CD4-positive, alpha-beta T cell treated with Interferon alpha-2 for 1 hour (primary cell): ENCODE results near the gene YAE1.
A peak's percentile ranks its signal among the peaks of the same experiment; 100 is the strongest.
"Not testable (repeated sequence)": the region's sequence is repeated elsewhere in the genome, so short reads cannot be mapped to it uniquely, and the experiment has no call there.

ENCODE experiments used
- DNase-seq, 2 donors: peaks; one replicate each; pipeline ENCODE4 v3.0.0-alpha.2; 2020 to 2022

The YAE1 gene, protein sequence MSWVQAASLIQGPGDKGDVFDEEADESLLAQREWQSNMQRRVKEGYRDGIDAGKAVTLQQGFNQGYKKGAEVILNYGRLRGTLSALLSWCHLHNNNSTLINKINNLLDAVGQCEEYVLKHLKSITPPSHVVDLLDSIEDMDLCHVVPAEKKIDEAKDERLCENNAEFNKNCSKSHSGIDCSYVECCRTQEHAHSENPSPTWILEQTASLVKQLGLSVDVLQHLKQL

DNA sequence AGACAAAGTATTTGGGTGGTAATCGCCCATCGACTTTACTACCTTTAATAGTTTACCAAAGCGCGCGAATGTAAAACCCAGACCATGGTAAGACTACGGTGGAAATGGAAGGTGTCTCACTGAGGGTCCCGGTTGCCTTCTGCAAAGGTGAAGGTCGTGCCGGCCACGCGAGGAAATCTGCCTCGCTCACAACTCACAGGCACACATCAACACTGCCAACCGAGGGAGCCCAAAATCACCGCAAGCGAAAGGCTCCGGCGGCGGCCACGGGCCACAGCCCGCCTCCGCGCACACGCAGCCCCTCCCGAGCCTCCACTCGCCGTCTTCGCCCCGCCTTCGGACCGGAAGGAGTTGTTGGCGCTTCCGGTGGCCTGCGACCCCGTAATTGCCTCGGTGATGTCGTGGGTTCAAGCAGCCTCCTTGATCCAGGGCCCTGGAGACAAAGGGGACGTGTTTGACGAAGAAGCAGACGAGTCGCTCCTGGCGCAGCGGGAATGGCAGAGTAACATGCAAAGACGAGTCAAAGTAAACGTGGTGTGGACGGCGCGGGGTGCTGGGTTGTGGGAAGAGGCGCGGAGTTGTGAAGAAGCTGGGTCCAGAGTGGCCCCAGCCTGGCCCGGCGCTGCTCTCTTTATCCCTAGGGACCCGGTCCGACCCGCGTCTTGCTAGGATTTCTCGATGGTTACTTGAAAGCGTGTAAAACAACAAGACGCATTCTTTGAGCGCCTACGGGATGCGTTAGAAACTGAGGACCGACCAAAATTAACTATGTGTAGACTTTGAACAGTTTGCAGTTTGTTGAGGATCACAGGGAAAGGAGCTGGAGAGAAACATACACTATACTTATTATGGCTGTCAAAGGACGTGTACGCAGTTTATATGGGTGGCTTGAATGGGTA is at the start of gene YAE1:
YAE1 (plus strand) TSS at position 382 of the 899 bp plus-strand sequence; CDS start at position 397, 15 bp downstream.
- peak; percentile 78 to 79 for DNase-seq

DNA sequence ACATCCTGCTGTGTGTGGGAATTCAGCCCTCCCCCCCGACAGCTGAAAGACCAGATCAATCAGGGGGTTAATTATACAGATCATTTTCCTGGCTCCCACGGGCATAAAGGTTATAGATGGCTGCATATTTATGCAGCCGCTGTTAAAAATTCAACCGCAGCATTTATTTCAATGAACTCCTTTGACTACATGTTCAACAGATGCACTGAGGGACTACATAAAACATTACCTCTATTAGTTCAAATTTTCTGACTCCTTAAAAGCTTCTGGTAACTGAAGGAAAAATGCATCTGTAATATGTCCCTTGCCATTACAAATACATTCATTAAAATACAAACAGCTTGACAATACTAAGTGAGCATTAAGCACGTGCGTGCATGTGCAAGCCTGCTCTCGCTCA is 49.7 kb upstream of the YAE1 start:
- DNase-seq = no peak

DNA sequence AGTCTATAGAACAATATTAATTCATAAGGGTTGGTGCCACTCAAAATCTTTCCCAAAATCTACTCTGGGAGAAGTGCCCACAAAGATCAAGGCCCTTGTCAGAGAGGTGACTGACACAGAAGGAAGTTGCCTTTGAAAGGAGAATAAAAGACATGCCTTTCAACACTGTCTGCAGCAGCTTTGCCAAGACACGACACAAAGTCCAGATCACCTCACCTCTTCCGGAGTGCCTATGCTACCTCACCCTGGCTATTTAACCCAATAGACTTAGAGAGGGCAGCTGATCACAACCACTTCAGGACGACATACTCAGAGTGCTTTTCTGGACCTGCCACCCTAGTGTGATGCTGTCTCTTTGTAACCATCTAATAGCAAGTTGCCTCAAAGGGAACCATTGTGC is 49.0 kb upstream of the YAE1 start:
- no peak for DNase-seq

DNA sequence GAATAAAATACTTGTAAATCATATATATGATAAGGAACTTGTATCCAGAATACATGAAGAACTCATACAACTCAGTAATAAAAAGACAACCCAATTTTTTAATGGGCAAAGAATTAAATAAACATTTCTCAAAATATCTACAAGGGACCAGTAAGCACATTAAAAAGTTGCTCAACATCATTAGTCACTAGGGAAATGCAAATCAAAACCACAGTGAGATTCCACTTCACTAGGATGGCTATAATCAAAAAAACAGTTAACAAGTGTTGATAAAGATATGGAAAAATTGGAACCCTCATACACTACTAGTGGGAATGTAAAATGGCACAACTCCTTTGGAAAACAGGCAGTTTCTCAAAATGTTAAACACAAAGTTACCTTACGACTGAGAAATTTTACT is 40.3 kb upstream of the YAE1 start:
- no peak for DNase-seq

DNA sequence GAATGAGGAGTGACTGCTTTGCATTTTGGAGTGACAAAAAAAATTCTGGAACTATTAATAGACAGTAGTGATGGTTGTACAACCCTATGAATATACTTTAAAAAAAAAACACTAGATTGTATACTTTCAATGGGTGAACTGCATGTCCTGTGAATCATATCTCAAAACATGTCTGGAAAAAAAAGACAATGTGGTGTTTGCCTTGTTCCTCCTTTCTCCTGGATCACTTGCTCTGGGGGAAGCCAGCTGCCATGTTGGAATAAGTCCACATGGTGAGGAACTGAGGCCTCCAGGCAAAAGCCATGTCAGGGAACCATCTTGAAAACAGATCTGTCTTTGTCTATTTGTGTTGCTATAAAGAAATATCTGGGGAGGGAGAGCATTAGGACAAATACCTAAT is 39.5 kb upstream of the YAE1 start:
- DNase-seq = no peak

DNA sequence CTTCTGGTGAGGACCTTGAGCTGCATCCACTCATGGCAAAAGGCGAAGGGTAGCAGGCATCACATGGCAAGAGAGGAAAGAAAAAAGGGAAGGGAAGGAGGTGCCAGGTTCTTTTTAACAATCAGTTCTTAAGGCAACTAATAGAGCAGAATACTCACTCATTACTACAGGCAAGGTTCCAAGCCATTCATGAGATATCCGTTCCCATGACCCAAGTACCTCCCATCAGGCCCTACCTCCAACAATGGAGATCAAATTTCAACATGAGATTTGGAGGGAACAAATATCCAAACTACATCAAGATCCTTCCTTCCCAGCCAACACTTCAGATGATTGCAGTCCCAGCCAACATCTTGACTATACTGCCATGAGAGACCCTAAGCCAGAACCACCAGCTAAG is 38.9 kb upstream of the YAE1 start:
- DNase-seq = no peak

DNA sequence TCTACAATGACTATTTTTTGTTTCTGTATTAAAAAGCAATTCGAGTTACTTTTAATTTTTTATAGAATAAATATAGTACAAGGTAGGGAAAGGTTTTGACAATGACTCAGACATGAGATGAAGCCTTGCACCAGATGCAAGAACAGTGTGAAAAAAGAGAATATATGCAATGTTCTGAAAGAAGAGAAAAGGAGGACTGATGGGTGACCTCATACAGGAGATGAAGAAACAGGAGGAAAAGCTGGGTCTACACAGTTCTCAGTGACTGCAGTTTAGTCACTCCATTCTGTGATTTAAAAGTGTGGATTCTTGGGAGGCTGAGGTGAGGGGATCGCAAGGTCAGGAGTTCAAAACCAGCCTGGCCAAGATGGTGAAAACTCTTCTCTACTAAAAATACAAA is 38.3 kb upstream of the YAE1 start:
- DNase-seq = no peak

DNA sequence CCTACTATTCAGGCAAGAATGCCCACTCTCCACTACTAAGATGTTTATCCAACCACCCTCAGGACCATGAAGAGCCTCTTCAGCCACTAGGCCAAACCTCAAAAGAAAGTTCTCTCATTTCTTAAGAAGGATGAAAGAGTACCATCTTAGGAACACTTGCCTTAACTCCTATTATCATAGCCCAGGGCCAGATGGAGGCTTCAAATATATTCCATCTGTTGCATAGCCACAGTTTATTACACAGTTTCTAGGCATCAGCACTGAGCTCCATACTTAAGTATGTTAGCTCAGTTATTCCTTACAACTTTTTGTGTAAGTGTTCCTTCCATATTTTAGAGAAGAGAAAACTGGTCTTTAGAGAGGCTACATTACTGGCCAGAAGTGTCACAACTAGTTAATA is 37.4 kb upstream of the YAE1 start:
- DNase-seq = no peak

DNA sequence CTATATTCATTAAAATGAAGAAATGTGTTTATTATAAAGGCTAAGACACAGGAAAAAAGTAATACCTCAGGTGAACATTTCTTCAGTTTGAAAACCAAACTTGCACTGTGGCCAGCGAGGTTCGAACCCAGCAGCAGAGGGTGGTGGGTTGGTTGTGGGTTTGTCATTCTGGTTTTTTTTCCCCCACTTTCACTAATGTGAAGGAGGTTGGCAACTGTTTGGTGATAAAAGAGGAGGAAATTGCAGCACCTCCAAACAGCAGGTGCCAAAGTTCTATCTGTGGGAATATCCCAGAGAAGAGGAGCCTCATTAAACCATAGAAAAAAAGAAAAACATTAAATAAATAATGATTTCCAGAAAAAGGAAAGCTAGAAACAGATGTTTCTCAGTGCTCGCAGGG is 36.6 kb upstream of the YAE1 start:
- no peak for DNase-seq

DNA sequence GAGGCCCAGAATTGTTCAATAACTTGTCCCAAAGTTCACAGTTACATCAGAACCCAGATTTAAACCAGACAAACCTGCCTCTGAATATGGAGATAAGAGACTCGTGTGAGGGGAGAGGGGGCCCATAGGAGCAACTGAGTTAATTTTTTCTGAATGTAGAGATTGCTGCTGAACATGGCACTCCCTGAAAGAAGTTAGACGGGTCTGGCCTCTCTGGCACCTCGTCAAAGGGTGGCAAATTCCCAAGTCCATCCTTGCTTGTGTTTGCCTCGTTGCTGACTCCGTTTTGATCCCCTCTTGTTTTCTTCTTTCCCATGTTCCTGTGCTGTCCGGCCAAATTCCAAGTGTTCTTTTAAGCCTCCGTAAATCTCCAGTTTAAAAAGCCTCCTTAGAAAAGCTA is 35.2 kb upstream of the YAE1 start:
- no peak for DNase-seq

DNA sequence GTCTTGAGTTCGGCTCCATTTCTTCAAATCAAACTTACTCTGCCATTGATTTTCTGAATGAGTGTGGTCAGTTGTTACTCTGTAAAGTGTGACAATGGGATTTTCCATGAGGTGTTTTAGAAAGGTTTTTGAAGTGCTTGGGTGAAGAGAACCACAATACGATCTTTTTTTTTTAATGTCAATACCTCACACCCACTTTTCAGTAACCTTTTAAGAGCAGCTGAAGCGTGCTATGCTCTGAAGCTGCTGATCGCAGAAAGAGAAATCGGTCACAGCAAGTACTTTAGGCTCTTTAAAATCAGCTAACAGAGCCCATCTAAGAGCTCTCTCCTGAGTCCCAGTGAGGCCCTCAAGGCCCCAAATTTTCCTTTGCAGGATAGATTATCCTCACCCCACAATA is 34.4 kb upstream of the YAE1 start:
- DNase-seq = no peak

DNA sequence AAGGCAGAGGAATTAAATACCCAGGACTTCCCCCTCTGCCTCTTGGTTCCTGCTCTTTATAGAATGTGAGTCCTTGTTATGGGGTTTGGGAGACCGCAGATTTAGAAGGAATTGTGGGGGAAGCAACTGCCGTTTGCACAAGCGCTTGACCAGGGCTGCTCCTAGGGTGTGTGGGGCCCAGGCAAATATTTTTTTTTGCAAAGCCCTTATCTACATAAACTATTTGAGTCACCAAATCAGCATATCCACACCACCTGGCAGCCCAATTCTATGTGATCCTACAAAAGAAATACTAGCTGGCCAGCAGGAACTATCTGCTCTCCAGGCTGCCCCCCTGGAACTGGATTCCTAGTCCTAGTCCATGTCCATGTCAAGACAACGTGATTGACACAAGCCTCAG is 33.4 kb upstream of the YAE1 start:
- DNase-seq = no peak

DNA sequence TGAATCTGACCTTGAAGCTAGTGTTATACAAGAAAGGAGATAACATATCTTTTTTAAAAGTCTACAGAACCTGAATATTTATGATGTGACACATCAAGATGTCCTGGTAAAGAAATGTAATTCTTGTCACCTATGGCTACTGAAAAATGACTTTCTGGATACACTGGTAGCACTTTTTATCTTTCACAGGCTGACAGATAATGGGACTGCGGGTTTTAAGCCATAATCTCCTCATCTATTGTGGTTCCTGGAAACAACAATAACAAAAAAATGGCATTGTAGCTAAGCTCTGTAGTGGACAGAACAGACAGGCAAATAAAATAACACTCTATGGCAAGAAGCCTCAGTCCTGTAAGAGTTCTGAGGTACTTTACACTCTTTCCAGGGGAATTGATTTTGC is 31.6 kb upstream of the YAE1 start:
- DNase-seq = no peak

DNA sequence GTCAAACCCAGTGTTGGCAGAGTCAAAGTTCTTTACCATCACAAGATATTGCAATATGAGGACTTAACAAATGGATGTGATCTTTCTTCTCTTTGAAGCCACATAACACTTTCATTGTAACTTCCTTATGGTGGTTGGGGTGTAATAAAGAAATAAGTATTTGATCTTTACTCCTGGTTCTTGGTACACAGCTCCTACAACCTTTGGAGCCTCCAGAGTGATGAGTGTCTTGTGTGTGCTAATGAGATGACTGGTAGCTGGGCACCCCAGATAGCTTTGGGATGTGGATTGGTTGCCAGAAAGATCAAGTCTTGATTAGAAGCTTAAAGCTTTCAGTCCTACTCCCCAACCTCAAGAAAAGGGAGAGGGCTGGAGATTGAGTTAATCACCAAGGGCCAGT is 31.1 kb upstream of the YAE1 start:
- DNase-seq = no peak

DNA sequence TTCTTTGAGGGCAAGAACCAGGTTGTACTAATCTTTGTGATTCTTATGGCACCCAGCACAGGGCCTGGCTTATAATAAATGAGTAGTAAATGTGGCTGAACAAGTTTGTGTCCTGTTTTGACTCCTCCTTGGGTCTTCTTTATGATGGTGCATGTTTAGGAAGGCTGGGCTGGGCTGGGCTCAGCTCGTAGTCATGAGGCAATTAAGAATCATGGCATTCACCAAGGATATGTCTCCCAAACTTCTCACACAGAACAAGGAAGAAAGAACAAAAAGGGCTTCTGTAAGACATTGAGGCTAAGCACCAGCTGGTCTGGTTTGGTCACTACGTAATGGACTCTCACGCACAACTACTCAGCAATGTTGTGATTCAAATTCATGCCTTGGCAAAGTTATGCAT is 30.5 kb upstream of the YAE1 start:
- DNase-seq = no peak

DNA sequence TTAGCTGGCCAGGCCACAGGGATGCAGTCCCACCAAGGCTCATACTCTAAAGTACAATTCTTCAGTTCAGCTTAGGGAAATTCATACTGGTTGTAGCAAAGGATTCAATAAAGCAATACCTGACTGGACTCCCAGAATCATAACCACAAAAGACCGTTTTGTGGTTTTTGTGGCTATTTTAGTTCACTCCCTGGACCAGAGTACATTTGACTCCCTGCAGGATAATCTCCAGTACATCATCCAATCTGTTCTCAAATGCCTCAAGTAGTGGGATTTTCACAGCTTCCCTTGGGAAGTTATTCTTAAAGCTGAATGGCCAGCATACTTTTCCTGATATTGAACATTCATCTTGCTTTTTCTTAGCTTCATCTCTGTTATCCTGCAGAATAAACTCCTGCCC is 29.3 kb upstream of the YAE1 start:
- no peak for DNase-seq

DNA sequence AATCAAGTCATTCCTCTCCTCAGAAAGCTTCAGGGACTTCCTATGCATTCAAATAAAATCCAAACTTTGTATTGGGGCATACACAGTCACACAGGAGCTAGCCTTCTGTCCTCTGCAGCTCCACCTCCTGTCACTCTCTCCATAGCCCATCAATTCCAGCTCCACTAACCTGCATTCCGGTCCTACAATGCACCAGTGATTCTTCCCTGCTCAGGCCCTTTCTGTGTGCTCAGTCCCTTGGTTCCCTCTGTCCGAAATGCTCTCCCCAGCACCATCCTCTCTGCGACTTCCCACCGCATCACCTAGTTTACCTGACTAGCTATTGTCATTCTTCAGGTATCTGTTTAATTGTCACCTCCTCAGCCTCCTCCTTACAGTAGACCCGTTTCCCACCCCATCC is 26.4 kb upstream of the YAE1 start:
- DNase-seq = no peak

DNA sequence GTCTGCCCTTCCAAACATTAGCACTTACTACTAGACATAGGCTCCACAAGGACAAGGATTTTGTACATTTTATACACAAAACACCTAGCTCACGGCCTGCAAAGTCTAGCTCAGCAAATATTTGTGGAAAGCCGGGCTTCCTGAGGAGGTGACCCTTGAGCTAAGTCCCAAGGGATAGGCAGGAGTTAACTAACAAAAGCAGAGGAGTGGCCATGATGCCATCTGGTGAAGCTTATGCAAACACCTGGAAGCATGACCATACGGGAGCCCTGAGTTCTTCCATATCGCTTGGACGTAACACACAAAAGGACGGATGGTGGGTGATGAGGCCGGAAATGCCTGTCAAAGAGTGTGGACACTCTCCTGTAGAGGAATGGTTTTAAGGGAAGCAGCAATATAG is 25.9 kb upstream of the YAE1 start:
- DNase-seq = no peak

DNA sequence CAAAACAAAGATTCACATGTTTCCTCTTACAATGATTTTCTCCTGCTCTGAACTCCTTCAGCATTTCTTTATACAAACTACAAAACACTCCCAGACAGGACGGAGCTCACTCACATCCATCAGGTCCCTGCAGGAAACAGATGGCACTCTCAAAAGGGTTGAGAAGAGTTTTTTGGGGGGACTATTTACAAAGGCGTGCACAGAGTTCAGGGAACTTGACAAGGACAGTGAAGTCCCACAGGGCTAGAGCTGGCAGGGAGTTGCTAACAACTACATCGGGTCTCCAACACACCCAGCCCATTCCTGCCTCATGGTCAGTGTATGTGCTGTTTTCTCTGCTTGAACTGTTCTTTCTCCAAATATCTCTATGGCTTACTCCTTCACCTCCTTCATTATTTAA is 24.7 kb upstream of the YAE1 start:
- no peak for DNase-seq

DNA sequence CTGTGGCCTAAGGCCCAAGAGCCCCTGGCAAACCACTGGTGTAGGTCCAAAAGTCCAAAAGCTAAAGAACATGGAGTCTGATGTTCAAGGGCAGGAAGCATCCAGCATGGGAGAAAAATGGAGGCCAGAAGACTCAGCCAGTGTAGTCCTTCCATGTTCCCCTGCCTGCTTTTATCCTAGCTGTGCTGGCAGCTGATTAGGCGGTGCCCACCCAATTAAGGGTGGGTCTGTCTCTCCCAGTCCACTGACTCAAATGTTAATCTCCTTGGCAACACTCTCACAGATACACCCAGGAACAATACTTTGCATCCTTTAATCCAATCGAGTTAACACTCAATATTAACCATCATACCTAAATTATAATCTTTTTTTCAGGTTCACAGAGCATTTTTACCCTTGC is 21.4 kb upstream of the YAE1 start:
- DNase-seq = not testable (repeated sequence)

DNA sequence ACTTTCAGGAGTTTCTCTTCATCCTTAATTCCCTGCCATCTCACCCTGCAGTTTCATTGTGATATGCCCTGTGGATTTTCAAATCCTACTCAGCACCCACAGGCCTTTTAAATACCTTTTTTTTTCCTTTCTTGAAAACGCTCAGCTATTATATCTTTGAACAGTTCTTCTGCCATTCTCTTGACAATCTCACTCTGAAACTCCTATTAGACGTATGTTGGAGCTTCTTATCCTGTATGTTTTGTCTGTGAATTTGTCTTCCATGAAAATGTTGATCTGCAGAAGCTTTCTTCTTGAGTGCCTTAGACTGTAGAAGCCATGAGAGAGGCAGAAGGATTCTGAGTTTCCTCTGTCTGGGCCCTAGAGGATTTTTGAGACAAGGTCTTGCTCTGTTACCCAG is 18.9 kb upstream of the YAE1 start:
- DNase-seq = no peak

DNA sequence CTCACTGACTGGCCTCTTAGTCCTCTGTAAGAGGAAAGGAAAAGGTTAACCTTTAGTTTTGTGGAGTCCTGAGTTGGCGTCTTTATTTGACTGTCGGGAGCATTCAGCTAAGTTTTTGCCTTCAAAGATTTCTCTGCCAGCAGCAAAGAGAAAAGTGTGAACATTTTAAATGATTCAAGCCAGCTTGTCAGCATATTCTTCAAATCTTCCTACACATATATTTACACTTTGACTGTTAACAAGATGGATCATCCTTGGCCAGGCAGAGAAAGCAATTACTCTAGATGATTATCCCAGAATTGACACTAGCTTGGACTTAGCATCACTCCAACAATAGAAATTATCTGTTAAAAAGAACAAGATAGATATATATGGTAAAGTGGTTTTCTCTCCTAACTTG is 15.8 kb upstream of the YAE1 start:
- DNase-seq = no peak

DNA sequence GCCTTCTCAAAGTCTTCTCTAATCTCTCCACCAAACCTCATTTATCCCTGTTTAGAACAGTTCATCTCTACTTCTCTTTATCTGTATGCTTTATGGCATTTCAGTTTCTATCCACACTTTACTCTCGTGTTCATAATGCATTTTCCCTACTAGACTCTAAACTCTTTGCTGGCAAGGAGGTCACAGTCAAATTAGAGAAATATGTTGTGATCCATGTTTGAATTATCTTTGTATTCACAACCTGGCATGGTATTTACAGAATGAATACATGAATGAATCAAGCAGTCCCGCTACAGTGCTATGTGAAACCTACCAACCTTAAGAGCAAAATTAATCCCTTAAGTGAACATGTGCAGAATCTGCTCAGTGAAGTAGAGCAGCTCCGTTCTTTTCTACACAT is 12.8 kb upstream of the YAE1 start:
- no peak for DNase-seq

DNA sequence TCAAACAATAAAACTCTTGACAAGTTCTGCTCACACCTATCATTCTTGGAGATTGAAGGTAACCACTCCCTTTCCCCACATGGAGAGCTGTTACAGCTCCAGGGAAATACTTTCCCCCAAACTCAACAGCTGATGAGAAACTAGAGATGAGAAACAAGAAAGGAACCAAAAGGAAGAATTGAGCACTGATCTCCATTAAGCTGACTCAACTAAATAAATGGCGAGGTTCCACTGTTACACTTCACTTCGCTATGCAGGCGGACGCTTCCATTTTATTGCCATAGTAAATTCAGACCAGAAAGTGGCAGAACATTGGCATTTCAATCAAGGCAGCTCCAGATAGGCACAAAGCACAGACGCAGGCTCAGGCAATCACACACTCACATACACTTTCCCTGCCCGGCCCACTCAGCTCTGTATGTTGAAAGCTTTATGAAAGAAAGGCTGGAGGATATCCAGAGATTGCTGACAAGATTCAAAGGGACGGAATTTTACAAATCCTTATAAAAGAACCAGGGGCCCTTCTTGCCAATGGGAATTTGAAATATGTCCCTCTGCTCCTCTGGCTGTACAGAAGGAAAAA is 11.5 kb upstream of the YAE1 start:
- DNase-seq = no peak
